ENCODE measurements around the gene ANO6.

Gene ANO6

GRCh38 chr12:45421736-45422135 is 205.8 kb downstream of the ANO6 start:
- Histone ChIP-seq H3K27ac (no peak overlapping the region), H3K4me2 (no peak overlapping the region), H3K27me3 (no peaks in the 10 kb centered on the region), H3K4me1 (no peaks in the 10 kb centered on the region), H3K9me3 (no peaks in the 10 kb centered on the region), H3K9ac (no peak overlapping the region), H4K20me1 (no peaks in the 10 kb centered on the region), H3K4me3 (no peak overlapping the region), H3K36me3 (peaks cover 80% of the 10 kb centered on the region)
- no peak for TF ChIP-seq Cebpa-rat (IDR thresholded peaks at IDR 0.05)

GRCh38 chr12:45423931-45424330 is 208.0 kb downstream of the ANO6 start:
- TF ChIP-seq Cebpa-rat (IDR thresholded peaks at IDR 0.05): no peak
- H4K20me1 ChIP-seq: no peaks in the 10 kb centered on the region
- H3K36me3 ChIP-seq: peaks cover 82% of the 10 kb centered on the region
- no peak overlapping the region for H3K9ac ChIP-seq
- H3K27me3 ChIP-seq: no peaks in the 10 kb centered on the region
- no peak overlapping the region for H3K4me3 ChIP-seq
- H3K4me2 ChIP-seq: no peak overlapping the region
- no peaks in the 10 kb centered on the region for H3K4me1 ChIP-seq
- H3K9me3 ChIP-seq: no peaks in the 10 kb centered on the region; the same call in 1 of the 2 replicates
- H3K27ac ChIP-seq: no peak overlapping the region

- Histone ChIP-seq H3K4me2 (no peak overlapping the region), H3K9ac (no peak overlapping the region), H3K36me3 (peaks cover 88% of the 10 kb centered on the region), H4K20me1 (no peaks in the 10 kb centered on the region), H3K4me1 (no peaks in the 10 kb centered on the region), H3K27ac (no peak overlapping the region), H3K4me3 (no peak overlapping the region), H3K27me3 (no peaks in the 10 kb centered on the region), H3K9me3 (no peaks in the 10 kb centered on the region; the same call in 1 of the 2 replicates)
- no peak for TF ChIP-seq Cebpa-rat (IDR thresholded peaks at IDR 0.05)
These were observed 209.5 kb downstream of the ANO6 start for GRCh38 chr12:45425426-45425825.

GRCh38 chr12:45426294-45426693 is 210.4 kb downstream of the ANO6 start:
- TF ChIP-seq Cebpa-rat (IDR thresholded peaks at IDR 0.05): no peak
- no peaks in the 10 kb centered on the region for H3K27me3 ChIP-seq
- H3K27ac ChIP-seq: no peak overlapping the region
- no peaks in the 10 kb centered on the region; the same call in 1 of the 2 replicates for H3K9me3 ChIP-seq
- H3K4me2 ChIP-seq: no peak overlapping the region
- no peak overlapping the region for H3K4me3 ChIP-seq
- no peaks in the 10 kb centered on the region for H3K4me1 ChIP-seq
- peaks cover 89% of the 10 kb centered on the region for H3K36me3 ChIP-seq
- no peaks in the 10 kb centered on the region for H4K20me1 ChIP-seq
- no peak overlapping the region for H3K9ac ChIP-seq

- no peaks in the 10 kb centered on the region for H3K4me1 ChIP-seq
- H3K27me3 ChIP-seq: no peaks in the 10 kb centered on the region
- no peaks in the 10 kb centered on the region; the same call in 1 of the 2 replicates for H3K9me3 ChIP-seq
- H3K36me3 ChIP-seq: peaks cover 86% of the 10 kb centered on the region
- no peak overlapping the region for H3K9ac ChIP-seq
- H3K27ac ChIP-seq: no peak overlapping the region
- no peaks in the 10 kb centered on the region for H4K20me1 ChIP-seq
- no peak for TF ChIP-seq Cebpa-rat (IDR thresholded peaks at IDR 0.05)
- no peak overlapping the region for H3K4me3 ChIP-seq
- no peak overlapping the region for H3K4me2 ChIP-seq
These were observed 211.1 kb downstream of the ANO6 start for GRCh38 chr12:45427042-45427441.

GRCh38 chr12:45429831-45430230 is 213.9 kb downstream of the ANO6 start:
- Histone ChIP-seq H3K4me3 (no peak overlapping the region), H3K27ac (no peak overlapping the region), H3K27me3 (no peaks in the 10 kb centered on the region), H3K36me3 (peaks cover 81% of the 10 kb centered on the region), H3K9me3 (no peaks in the 10 kb centered on the region; the same call in 1 of the 2 replicates), H3K4me1 (peaks cover 10% of the 10 kb centered on the region), H4K20me1 (no peaks in the 10 kb centered on the region), H3K4me2 (no peak overlapping the region), H3K9ac (no peak overlapping the region)
- no peak for TF ChIP-seq Cebpa-rat (IDR thresholded peaks at IDR 0.05)

- H3K4me2 ChIP-seq: no peak overlapping the region
- TF ChIP-seq Cebpa-rat (IDR thresholded peaks at IDR 0.05): no peak
- no peaks in the 10 kb centered on the region for H3K27me3 ChIP-seq
- H3K27ac ChIP-seq: no peak overlapping the region
- H3K9me3 ChIP-seq: no peaks in the 10 kb centered on the region; the same call in 1 of the 2 replicates
- H3K9ac ChIP-seq: no peak overlapping the region
- H4K20me1 ChIP-seq: no peaks in the 10 kb centered on the region
- no peak overlapping the region for H3K4me3 ChIP-seq
- H3K4me1 ChIP-seq: peaks cover 10% of the 10 kb centered on the region
- H3K36me3 ChIP-seq: peaks cover 72% of the 10 kb centered on the region
These were observed 215.2 kb downstream of the ANO6 start for GRCh38 chr12:45431126-45431525.

- Histone ChIP-seq H3K4me1 (peaks cover 10% of the 10 kb centered on the region), H3K9me3 (no peaks in the 10 kb centered on the region; the same call in 1 of the 2 replicates), H4K20me1 (no peaks in the 10 kb centered on the region), H3K4me2 (no peak overlapping the region), H3K27me3 (no peaks in the 10 kb centered on the region), H3K36me3 (peaks cover 56% of the 10 kb centered on the region), H3K27ac (no peak overlapping the region), H3K9ac (no peak overlapping the region), H3K4me3 (no peak overlapping the region)
- TF ChIP-seq Cebpa-rat (IDR thresholded peaks at IDR 0.05): no peak
These were observed 216.8 kb downstream of the ANO6 start for GRCh38 chr12:45432710-45433109.

- H4K20me1 ChIP-seq: no peaks in the 10 kb centered on the region
- no peaks in the 10 kb centered on the region for H3K9me3 ChIP-seq
- no peak overlapping the region for H3K27ac ChIP-seq
- H3K4me1 ChIP-seq: peaks cover 10% of the 10 kb centered on the region
- peaks cover 49% of the 10 kb centered on the region for H3K36me3 ChIP-seq
- H3K4me2 ChIP-seq: peak overlapping the region; percentile 15; the same call in 1 of the 2 replicates
- TF ChIP-seq Cebpa-rat (IDR thresholded peaks at IDR 0.05): no peak
- no peak overlapping the region for H3K9ac ChIP-seq
- no peaks in the 10 kb centered on the region for H3K27me3 ChIP-seq
- no peak overlapping the region for H3K4me3 ChIP-seq
These were observed 217.6 kb downstream of the ANO6 start for GRCh38 chr12:45433441-45433868.

- Histone ChIP-seq H3K9ac (no peak overlapping the region), H3K4me3 (no peak overlapping the region), H3K36me3 (peaks cover 42% of the 10 kb centered on the region), H3K4me1 (peaks cover 10% of the 10 kb centered on the region), H3K4me2 (no peak overlapping the region), H3K27ac (no peak overlapping the region), H4K20me1 (no peaks in the 10 kb centered on the region), H3K27me3 (no peaks in the 10 kb centered on the region), H3K9me3 (no peaks in the 10 kb centered on the region)
- TF ChIP-seq Cebpa-rat (IDR thresholded peaks at IDR 0.05): no peak
These were observed 218.2 kb downstream of the ANO6 start for GRCh38 chr12:45434094-45434493.
